GM21390 (cell line): Measurements from ENCODE around the gene IFT43.

ENCODE experiments used
- ATAC-seq: cut with Tn5 transposase; IDR thresholded peaks from one replicate; pipeline ENCODE4 v1.9.1; 2021; ENCODE audit not compliant: unreplicated experiment

IFT43 gene

GRCh38 chr14:76073717-76074116, 88.2 kb downstream of the IFT43 start:
- ATAC-seq = no peak

DNA sequence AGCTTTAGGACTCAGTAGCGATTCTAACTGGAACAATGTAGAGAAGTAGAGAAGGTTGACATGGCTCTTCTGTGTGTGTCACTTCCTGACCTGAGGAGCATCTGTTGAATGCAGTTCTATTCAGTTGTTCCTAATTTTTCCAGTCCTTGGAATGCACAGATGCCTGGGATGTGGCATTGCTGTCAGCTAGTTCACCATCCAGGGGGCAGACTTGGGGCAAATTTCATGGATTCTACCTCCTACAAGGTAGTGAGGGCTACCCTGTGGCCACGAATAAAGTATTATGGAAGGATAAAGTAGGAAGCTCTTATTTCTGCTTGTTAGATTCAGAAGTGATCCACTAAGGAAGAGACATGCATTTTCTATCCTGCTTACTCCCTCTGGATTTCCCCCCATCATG, 91.8 kb downstream of the IFT43 start:
- no peak for ATAC-seq

GRCh38 chr14:76078501-76078900, 92.9 kb downstream of the IFT43 start:
- no peak for ATAC-seq

- ATAC-seq = no peak
Observed at GRCh38 chr14:76080025-76080424, 94.5 kb downstream of the IFT43 start.

- no peak for ATAC-seq
Observed at GRCh38 chr14:76080471-76080870, 94.9 kb downstream of the IFT43 start.

DNA sequence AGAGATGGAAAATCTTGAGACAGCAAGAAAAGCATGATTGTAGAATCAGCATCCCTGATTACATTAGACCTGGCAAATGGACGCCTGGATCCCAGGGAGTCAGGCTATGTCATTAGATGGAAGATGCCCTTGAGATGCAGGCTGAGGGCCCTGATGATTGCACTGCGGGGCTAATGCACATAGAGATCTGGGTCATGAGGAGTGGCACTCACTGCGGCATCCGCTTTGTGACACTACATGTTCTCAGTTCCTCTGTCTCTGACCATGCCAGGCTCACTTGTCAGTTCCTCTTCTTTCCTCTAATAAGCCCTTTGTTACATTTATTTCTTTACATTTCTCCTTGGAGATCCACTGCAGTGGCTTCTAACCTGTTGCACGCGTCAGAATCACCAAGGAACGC, 96.1 kb downstream of the IFT43 start:
- ATAC-seq = no peak

DNA sequence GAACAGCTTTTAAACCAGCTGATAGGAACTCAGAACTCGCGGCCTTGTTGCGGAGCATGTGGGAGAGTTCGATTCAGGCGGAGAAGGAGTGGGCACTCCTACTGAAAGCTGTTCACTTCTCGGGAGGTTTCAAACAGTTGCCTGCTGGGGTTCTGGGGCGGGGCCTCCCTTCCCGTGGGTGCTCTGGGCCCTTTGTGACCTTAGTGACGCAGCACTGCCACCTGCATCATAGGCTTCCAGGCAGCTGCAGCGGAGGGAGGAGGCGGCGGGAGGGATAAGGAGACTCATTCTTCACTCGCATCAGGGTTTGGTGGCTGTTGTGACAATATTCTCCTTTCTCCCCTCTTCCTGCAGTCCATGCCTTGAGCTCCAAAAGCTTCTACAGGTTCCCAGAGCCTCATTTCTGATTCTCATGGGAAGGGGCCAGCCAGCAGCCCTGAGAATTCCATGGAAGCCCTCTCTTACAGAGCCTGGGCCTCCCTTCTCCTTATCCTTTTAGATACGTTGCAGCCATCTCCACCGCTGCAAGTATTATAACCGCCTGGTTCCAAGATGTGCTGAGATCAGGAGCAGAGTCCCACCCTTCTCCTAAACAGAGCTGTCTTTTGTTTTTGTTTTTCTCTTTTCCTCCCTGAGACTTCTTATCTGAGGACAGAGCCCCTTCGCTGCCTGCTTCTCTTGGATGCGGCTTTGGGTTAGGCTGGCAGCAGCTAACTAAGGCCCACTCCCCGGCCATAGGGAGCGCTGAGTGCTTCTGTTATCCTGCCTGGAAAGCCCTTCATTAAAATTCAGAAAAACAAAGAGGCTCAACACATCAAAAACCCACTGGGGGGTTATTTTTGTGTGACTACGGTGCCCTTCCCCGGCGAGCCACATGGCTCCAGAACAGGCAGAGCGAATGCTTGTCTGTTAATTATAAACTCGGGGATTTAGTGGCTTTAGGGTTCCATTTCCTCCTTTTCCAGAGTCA, 98.5 kb downstream of the IFT43 start:
- ATAC-seq = no peak

DNA sequence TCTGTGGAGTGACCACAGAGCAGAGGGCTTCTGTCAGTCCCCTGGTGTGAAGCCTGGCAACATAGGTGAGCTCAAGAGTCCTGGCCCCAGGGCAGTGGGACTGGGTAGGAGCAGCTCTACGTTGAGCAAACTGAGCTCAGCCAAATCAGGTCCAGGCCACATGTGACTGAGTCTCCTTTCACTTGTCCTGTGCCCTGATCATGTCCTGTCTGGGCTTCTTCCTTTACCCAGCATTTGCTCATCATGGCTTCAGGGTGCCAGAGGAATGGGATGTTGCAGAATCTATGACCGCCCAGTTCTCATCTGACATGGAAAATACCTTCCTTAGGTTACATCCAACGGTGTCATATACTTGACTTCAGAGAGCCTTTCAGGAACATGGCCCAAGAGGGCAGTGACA, 99.8 kb downstream of the IFT43 start:
- ATAC-seq = no peak

- no peak for ATAC-seq
Observed at GRCh38 chr14:76086636-76087035, 101.1 kb downstream of the IFT43 start.

DNA sequence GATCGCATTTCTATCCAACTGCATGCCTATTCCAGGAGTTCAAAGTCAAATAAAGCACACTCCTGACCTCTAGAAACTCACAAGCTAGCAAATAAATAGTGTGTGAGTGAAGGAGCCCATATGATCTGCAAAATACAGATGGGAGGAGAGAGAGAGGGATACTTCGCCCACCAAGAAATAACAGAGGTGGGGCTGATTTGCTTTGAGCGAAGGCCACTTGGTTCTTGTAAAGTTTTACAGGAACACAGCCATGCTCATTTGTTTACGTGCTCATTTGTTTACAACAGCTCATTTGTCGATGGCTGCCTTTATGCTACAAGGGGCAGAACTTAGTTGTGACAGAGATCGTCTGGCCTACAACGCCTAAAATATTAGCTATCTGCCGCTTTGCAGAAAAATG, 102.8 kb downstream of the IFT43 start:
- ATAC-seq = no peak

DNA sequence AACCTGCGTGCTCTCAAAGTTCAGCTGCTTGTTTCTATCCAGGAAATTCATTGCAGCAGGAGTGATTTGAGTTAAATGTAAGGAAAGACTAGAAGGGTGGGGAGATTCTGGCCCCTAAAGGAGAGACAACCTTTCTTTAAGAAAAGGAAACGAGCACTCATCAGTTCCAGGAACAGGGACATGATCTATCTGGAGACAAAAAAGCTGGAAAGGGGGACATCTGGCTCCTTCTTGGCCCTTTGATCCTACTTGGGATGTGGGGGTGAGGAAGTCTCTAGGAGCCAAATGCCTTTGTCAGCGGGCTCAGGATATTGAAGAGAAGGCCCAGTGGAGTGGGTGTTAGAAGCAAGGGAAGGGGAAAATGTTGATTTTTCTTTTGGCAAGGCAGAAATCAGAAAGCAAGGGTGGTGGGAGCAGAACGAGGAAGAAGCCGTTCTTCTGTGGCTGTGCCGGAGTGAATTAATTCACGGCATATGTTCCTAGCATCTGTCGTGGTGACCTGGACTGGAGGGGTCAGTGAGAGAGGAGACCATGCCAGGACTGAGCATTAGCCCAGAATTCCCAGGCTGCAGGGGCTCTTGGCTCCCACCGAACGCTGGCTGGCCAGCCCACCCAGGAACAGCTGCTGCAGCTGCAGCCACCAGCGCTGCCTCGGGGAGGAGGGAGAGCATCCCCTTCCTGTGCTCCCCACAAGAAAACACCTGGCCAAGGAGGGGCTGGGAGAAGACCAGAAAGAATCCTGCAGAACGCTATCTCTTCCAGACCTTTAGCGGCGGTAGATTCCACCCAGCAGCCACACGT, 103.4 kb downstream of the IFT43 start:
- no peak for ATAC-seq

DNA sequence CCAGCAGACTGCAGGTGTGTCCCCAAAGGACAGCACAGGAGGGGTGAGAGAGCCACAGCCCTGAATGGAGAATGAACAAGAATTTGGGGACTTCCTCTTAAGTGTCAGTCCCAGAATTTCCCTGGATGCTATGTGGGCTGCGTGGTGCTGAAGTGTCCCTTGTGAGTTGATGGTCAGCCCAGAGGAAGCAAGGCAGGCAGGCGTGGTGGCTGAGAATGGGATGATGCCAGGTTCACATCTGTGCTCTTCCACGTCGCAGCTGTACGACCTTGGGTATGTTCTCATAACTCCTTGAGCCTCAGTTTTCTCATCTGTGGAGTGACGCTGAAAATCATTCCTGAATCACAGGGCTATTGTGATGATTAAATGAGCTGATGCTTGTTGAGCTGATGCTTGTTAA, 104.0 kb downstream of the IFT43 start:
- no peak for ATAC-seq

DNA sequence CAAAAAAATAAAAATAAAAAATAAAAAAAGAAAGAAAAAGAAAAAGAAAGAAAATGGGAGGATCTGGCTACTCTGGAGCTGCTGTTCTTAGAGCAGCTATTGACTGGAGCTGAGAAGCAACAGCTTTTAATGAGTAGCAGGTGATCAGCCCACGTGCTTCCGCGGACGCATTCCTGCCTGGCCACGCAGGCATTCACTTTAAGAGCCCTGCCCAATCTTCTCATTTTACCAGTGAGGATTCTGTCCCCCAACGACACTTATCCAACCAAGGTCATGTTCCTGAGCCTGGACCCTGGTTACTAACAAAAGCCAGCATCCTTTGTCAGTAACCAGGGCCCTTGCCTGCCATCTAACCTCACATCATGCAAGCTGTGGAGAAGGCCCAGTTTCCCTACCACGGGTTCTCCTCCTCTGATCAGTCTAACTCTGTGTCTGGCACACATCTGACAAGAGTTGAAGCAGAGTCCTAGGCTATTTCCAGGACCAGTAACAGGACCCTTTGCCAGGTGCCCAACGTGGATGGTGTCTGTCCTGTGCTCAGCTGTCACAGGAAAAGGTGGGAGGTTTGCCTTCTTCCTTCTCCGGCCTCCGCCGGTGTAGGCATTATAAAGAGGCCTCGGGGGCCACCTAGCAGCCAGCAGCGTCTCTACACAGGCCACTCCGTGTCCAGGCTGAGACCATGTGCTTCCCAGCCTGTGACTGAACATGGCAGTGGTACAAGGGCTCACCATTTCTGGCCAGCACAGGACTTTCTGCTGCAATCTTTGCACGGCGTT, 105.2 kb downstream of the IFT43 start:
- no peak for ATAC-seq

DNA sequence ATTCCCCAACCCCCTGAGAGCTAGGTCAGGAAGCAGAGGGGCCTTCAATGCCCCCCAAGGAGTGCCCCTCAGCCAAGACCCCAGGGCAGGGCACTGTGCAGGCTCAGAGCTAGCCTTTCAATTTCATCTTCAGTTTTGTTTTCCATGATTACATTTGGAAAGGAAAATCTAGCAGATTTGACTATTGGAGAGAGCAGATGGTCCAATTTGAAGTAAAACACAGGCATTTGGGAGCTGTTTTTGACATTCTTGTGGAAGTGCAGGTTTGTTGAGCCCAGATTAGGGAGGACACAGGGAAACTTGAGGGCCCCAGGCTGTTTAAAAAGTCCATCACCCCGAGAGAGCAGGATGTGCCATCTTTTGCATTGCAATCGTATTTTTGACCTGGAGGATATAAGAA, 107.5 kb downstream of the IFT43 start:
- ATAC-seq = no peak

GRCh38 chr14:76096257-76096656, 110.7 kb downstream of the IFT43 start:
- no peak for ATAC-seq

DNA sequence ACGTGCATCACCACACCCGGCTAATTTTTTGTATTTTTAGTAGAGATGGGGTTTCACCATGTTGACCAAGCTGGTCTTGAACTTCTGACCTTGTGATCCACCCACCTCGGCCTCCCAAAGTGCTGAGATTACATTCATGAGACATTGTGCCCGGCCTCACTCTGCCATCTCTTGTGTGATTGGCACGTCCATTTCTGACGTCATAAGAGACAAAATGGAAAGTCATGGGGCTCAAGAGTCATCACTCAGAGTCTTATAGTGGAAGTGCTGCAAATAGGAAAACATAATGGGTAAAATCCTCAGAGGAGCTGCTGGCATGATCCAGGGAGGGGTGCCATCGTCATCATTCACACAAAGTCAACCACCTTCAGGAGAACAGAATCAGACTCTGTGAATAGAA, 112.0 kb downstream of the IFT43 start:
- no peak for ATAC-seq

DNA sequence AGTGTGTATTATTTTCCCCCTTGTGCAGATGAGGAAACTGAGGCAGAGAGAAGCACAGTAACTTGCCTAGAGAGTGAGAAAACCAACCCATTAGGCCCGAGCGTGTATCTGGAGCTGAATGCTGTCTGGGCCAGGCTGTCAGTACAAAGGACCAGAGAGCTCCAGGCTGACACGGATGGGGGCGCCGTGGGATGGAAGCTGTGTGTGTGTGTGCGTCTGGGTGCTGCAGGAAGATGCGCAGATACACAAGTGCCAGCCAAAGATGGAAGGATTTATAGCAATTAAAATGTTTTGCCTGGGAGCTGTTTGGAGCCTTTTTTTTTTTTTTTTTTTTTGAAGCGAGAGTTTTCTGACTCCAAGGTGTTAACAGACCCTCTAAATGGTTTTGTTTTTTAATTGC, 112.5 kb downstream of the IFT43 start:
- no peak for ATAC-seq

DNA sequence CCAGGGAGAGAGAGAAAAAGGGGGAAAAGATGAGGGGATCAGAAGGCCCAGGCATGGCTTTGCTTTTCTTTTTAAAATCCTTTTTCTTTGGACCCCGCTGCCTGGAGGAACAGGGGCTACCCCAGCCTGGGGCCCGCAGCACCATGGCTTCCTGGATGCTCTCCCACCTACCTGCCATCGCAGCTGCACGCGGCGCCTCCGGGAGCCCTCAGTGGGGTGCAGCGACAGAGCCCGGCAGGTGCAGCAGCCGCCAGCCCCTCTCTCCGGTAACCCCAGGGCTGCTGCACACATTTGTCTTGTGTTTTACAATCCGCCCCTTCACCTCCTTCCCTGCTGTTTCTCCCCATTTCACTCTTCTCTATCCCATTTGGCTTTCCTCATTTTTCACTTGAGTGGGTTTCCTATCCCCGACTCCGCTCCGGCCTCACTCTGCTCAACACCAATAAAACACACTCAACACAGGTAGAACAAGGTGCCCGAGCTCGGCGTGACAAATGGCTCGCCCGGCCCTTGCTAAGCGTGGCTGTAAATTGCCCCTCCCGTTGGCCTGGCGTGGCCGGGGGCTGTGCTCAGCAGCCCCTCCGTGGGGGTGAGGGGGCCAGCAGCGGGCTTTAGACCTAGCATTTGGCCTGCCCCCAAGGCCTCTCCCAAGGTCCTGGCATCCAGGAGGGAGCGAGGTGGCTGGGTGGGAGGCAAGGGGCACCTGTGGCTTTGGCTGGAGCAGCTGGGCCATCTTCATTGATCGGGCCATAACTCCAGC, 113.5 kb downstream of the IFT43 start:
- no peak for ATAC-seq

GRCh38 chr14:76100236-76100635, 114.7 kb downstream of the IFT43 start:
- no peak for ATAC-seq
